ENCODE measurements around the gene TMPRSS7.

DNA sequence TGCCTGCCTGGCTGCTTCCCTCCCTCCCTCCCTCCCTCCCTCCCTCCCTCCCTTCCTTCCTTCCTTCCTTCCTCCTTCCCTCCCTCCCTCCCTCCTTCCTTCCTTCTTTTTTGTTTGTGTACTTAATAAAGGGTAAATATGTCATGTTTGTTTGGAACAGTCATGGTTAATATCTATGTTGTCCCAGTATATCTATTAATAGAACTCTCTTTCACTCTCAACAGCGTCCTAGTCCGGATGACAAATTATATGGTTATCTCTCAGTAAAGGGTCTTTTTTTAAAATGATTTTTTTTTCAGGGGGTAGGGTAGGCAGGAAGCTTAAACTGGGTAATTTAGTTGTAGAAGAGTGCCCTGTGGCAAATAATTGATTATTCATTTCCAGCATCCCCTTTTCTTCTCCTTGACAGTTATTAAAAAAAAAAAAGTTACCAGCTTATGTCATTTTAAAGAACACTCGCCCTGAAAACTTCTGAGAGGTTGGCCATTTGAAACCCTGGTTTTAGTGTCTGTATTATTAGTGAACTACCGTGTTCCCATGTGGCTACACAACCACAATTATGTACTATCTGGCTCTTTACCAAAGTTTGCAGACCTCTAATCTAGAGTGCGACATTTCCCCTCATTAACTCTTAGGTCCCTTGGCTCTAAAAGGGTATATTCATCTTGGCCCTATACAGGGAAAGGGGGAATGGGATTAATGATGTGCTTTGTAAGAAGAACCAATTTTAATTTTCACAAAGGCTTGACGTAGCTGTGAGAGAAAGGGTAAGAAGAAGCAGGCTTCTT is 22.1 kb upstream of the TMPRSS7 start:
- TF ChIP-seq CTCF (conservative IDR thresholded peaks at IDR 0.05) (no peak), ZFX (IDR thresholded peaks at IDR 0.05) (no peak)

All from C4-2B (cell line).